C4-2B (cell line): ENCODE data around the gene SWI5.

Experiments
- H3K27ac ChIP-seq: fragments of 450-650 bp; 2 replicates; pipeline ENCODE4 v1.5.1; 2017
- ZFX ChIP-seq: fragments of 450-650 bp; IDR thresholded peaks from 2 replicates; pipeline ENCODE4 v1.6.1; 2017
- TF ChIP-seq, protein P1 (sequence below): fragments of 450-650 bp; conservative IDR thresholded peaks from 2 replicates; pipeline ENCODE4 v1.5.1; 2017; ENCODE audit warnings: mild to moderate bottlenecking

Gene SWI5

GRCh38 chr9:128321879-128322403 lies 45.9 kb downstream of the SWI5 start:
- no peak for TF ChIP-seq ZFX
- TF ChIP-seq, protein P1, sequence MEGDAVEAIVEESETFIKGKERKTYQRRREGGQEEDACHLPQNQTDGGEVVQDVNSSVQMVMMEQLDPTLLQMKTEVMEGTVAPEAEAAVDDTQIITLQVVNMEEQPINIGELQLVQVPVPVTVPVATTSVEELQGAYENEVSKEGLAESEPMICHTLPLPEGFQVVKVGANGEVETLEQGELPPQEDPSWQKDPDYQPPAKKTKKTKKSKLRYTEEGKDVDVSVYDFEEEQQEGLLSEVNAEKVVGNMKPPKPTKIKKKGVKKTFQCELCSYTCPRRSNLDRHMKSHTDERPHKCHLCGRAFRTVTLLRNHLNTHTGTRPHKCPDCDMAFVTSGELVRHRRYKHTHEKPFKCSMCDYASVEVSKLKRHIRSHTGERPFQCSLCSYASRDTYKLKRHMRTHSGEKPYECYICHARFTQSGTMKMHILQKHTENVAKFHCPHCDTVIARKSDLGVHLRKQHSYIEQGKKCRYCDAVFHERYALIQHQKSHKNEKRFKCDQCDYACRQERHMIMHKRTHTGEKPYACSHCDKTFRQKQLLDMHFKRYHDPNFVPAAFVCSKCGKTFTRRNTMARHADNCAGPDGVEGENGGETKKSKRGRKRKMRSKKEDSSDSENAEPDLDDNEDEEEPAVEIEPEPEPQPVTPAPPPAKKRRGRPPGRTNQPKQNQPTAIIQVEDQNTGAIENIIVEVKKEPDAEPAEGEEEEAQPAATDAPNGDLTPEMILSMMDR: no peak
- peak overlapping the region; percentile 96 for H3K27ac ChIP-seq

DNA sequence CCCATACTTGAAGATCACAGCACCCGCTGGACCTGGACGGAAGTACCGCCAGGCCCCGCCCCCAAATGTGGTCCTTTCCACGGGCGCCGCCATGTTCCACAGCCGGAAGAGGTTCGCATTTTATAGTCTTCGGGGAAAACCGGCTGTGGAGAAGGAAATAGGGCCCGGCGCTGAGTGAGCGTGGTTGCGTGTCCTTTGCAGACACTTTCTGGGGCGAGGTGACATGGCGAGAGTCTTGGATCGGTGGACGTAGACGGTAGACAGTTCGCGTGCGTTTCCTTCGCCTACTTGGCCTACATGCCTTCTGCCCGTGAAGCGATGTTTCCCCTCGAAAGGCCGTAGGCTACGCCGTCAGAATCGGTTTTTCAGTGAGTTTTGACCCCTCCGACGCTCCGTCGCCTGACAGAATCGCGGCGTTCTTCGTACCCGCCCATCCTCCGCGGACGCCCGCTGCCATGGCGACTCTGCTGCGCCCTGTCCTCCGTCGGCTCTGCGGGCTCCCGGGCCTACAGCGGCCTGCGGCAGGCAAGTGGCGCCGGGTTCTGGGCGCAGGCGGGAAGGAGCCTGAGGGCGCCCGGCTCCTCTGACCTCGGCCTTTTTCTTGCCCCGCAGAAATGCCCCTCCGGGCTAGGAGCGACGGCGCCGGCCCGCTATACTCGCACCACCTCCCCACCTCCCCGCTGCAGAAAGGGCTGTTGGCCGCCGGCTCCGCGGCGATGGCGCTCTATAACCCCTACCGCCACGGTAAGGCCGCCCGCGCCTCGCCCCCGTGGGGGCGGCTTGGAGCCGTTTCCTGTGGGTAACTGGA lies 46.5 kb downstream of the SWI5 start, which contains the start of the genes COQ4 and TRUB2:
Gene COQ4 (plus strand): TSS at position 436 of the 808 bp plus-strand sequence. CDS start 20 bp downstream, at position 456.
Gene TRUB2 (minus strand): TSS at position 44 of the 808 bp plus-strand sequence. CDS start 39 bp downstream, at position 5.
- peak; percentile 89 for TF ChIP-seq ZFX
- TF ChIP-seq, protein P1: no peak
- peak within 1 kb of the TSS; percentile 96 for H3K27ac ChIP-seq

- TF ChIP-seq, protein P1: no peak
- TF ChIP-seq ZFX: no peak
- H3K27ac ChIP-seq: peak overlapping the region; percentile 96
Observed at GRCh38 chr9:128323212-128323730, 47.2 kb downstream of the SWI5 start.

- TF ChIP-seq, protein P1: no peak
- TF ChIP-seq ZFX: no peak
- peak overlapping the region; percentile 96 for H3K27ac ChIP-seq
Observed at GRCh38 chr9:128323791-128324190, 47.7 kb downstream of the SWI5 start.

- TF ChIP-seq ZFX: no peak
- TF ChIP-seq, protein P1: no peak
- no peak overlapping the region for H3K27ac ChIP-seq
Observed at GRCh38 chr9:128324401-128324800, 48.3 kb downstream of the SWI5 start.

DNA sequence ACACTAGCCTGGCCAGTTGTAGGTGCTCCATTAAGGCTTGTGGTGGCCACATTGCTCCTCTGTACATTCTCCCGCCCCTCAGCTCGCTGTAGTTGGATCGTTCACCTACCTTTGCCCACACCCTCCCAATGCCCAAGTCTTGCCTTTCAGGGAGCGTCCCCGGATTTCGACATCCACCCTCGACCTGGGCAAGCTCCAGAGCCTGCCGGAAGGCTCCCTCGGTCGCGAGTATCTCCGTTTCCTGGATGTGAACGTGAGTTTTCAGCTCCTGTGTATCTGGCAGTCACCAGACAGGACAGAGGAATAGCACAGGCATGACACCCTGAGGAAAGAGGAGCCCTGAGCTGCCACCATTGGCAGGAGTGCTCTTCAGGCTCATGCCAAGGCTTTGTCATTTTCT lies 49.6 kb downstream of the SWI5 start:
- no peak for TF ChIP-seq ZFX
- TF ChIP-seq, protein P1: no peak
- H3K27ac ChIP-seq: no peak overlapping the region

GRCh38 chr9:128333451-128333869 lies 57.4 kb downstream of the SWI5 start:
- TF ChIP-seq ZFX: no peak
- TF ChIP-seq, protein P1: no peak
- no peak overlapping the region for H3K27ac ChIP-seq
